Neural cell (in vitro differentiated cells): ENCODE results near the gene UROC1.

Source experiments
- EZH2 ChIP-seq: fragments of 200-600, 300-800 bp; shearing (Covaris generic), sonication (generic); IDR thresholded peaks from 2 replicates; pipeline ENCODE4 v1.6.1; 2014; ENCODE audit warnings: antibody characterized with exemption, low read length, borderline replicate concordance, mild to moderate bottlenecking; ENCODE audit not compliant: insufficient read depth, poor library complexity, severe bottlenecking
- POLR2AphosphoS5 ChIP-seq: IDR thresholded peaks from 2 replicates; pipeline ENCODE4 v1.6.1; 2012
- TF ChIP-seq, protein P1 (sequence below): fragments of 450-650 bp; IDR thresholded peaks from 2 replicates; pipeline ENCODE4 v1.5.1; 2014; ENCODE audit warnings: antibody characterized with exemption, mild to moderate bottlenecking, moderate library complexity; ENCODE audit not compliant: poor library complexity, severe bottlenecking

DNA sequence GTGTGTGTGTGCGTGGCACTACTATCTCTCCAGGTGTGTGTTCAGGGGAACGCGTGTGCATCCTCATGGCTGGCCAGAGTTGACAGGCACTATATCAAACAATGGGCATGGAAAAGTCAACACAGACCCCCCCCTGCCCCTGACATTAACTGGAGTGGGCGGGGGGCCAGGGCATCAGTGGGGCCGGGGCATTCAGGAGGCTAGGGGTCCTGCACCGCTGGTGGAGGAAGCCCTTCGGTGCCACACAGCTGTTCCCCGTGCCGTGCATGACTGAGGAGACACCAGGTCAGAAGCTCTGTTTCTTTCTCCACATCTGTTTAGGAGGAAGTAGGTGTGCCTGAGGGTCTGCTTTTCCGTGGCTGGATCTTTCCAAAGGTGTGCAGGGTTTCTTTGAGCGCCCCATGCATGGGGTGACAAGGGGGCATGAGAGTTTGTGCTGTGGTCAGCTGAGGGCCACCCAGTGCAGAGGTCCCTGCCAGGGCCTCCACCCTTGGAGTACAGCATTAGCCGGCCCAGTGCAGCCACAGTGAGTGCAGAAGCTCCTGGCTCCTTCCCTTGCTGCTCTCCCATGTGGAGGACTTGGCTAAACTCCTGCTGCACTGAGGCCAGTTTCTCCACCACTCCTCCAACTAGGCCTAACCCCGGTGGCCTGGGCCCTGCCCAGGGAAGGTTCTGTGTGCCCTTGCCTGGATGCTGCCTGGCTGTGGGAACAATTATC is 33.7 kb upstream of the UROC1 start:
- no peak for TF ChIP-seq EZH2
- TF ChIP-seq POLR2AphosphoS5: no peak
- TF ChIP-seq, protein P1, sequence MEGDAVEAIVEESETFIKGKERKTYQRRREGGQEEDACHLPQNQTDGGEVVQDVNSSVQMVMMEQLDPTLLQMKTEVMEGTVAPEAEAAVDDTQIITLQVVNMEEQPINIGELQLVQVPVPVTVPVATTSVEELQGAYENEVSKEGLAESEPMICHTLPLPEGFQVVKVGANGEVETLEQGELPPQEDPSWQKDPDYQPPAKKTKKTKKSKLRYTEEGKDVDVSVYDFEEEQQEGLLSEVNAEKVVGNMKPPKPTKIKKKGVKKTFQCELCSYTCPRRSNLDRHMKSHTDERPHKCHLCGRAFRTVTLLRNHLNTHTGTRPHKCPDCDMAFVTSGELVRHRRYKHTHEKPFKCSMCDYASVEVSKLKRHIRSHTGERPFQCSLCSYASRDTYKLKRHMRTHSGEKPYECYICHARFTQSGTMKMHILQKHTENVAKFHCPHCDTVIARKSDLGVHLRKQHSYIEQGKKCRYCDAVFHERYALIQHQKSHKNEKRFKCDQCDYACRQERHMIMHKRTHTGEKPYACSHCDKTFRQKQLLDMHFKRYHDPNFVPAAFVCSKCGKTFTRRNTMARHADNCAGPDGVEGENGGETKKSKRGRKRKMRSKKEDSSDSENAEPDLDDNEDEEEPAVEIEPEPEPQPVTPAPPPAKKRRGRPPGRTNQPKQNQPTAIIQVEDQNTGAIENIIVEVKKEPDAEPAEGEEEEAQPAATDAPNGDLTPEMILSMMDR: no peak
